ENCODE results near the gene STX2. TPM values are rescaled to one million over a fixed set of nuclear protein-coding genes. Genes with fewer than 3 reads are reported as not detected.
"Not testable (repeated sequence)": the region's sequence is repeated elsewhere in the genome, so short reads cannot be mapped to it uniquely, and the experiment has no call there.

Gene STX2
- total RNA-seq, 1 donor from 2014 or later: 36.7 TPM

- DNase-seq (ENCODE audit: extremely low read depth, low read depth, low spot score): no peak
Measured at GRCh38 chr12:130768120-130768519, 70.9 kb downstream of the STX2 start.

DNA sequence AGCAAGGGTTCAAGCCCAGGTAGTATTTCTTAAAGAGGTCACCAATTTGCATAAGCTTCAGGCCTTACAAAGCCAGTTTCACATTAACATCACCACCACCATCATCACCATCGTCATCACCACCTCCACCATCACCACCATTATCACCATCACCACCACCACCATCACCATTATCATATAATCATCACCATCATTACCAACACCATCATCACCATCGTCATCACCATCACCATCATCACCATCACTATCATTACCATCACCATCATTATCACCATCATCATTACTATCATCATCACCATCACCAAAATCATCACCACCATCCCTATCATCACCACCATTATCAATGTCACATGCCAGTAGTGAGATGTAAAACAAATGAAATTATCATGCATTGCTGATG, 72.6 kb downstream of the STX2 start:
- DNase-seq (ENCODE audit: extremely low read depth, low read depth, low spot score): no peak

GRCh38 chr12:130765186-130765659, 73.8 kb downstream of the STX2 start:
- no peak for DNase-seq (ENCODE audit: extremely low read depth, low read depth, low spot score)

GRCh38 chr12:130764475-130765185, 74.4 kb downstream of the STX2 start:
- DNase-seq (ENCODE audit: extremely low read depth, low read depth, low spot score): no peak

GRCh38 chr12:130764073-130764472, 75.0 kb downstream of the STX2 start:
- DNase-seq (ENCODE audit: extremely low read depth, low read depth, low spot score): no peak

DNA sequence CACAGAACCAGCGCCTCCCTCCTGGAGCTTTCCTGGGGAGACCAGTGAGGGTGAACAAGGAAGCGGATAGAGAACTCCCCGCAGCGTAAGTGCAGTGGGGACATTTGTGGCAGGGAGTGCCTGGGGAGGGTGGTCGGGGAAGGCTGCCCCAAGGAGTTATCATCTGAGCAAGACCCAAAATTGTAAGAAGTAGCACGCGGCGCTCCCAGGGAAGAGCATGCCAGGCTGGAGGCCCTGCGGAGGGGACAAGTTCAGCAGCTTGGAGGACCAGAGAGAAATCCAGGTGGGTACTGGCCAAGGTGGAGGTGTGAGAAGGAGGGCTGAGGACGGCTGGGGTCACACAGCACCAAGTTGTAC, 76.8 kb downstream of the STX2 start:
- DNase-seq (ENCODE audit: extremely low read depth, low read depth, low spot score): no peak

GRCh38 chr12:130761537-130762318, 77.3 kb downstream of the STX2 start:
- no peak for DNase-seq (ENCODE audit: extremely low read depth, low read depth, low spot score)

GRCh38 chr12:130754234-130754901, 84.7 kb downstream of the STX2 start:
- no peak for DNase-seq (ENCODE audit: extremely low read depth, low read depth, low spot score)

DNA sequence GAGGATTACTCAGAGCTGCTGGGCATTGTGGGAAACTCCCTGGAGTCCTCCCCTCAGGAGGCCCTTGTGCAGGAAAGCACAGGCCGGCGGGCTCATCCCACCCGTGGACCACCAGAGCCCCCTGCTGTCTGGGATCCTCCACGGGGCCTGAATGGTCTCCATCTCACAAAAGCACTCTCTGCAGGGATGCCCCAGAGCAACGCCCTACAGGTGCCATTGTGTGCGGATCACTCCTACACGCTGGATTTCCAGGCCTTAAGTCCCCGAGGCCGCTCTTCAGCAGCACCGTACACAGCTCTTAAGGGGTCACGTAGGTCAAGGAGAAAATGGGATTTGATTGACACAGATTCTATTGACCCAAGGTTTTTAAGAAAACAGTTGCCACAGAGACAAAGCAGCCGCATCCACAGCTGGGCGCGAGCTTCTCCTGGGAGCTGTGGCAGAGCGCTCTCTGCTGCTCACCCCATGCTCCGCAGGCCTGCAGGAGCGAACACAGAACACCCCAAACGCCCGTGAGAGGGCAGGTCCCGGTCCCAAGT, 86.3 kb downstream of the STX2 start:
- no peak for DNase-seq (ENCODE audit: extremely low read depth, low read depth, low spot score)

- DNase-seq (ENCODE audit: extremely low read depth, low read depth, low spot score): not testable (repeated sequence)
Measured at GRCh38 chr12:130752037-130752436, 87.0 kb downstream of the STX2 start.

DNA sequence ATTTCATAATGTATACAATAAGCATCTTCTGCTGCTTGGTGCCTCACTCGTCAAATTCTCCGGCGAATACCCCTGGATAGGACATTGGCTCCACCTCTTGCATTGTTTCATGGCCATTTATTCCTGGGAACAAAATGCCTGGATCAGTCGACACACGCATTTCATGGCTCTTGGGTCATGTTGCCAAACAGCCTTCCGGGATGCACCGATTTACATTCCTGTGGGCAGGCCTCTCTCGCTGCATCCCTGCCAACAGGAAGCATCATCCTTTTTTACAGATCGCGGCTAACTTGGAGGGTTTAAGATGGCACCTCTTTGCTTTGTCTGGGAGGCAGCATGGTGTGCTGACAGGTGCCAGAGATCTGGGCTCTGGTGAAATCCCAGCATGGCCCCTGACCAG, 90.3 kb downstream of the STX2 start:
- no peak for DNase-seq (ENCODE audit: extremely low read depth, low read depth, low spot score)

DNA sequence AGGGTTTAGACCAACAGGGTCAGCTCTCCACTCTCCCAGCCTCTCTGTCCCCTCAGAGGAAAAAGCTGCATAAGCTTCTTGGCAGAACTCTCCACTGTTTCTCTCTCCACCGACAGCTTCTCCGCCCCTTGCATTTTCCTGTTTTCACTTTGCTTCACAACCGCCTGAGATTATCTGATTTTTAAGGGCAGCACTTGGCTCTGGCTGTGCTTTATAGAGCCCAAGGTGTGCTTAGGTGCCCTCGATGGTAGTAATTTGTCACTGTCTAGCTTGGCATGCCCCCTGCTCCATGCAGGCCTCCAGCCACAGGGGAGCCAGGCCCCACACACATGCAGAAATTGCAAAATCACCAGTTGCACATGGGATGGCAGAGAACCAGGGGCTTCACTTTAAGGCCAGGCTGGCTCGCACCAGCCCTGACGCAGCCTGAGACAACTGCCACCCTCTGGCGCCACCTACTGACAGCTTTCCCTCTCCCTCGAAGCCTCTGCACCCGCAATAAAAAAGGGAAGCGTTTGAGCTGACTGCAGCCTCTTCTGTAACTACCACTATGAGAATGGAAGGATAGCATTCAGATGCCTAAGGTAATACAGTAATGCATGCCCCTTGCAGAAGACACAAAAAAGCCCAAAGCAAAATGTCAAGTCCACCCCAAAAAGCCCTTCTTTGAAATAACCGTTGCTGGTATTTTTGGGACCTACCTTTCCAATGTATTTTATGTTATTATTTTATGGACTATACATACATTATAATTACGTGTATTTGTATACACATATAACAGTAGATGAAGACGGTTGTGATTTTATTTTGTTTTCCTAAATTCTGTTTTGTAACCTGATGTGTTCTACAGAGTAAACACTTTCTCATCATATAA, 90.9 kb downstream of the STX2 start:
- DNase-seq (ENCODE audit: extremely low read depth, low read depth, low spot score): no peak

DNA sequence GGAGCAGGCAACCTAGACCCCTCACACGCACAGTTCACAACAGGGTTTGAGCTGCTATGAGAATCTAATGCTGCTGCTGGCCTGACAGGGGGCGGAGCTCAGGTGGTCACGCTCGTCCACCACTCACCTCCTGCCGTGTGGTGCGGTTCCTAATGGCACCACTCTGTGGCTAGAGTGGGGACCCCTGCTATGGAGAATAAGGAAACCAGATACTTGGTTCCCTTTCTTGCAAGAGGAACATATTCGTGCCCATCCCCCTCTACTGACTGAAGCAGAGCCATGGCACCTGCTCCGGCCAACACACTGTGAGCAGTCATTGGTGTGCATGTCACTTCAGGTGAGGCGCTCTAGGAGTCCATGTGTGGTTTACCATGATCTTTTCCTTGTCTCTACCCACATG, 92.5 kb downstream of the STX2 start:
- no peak for DNase-seq (ENCODE audit: extremely low read depth, low read depth, low spot score)

GRCh38 chr12:130745921-130746320, 93.1 kb downstream of the STX2 start:
- DNase-seq (ENCODE audit: extremely low read depth, low read depth, low spot score): no peak

DNA sequence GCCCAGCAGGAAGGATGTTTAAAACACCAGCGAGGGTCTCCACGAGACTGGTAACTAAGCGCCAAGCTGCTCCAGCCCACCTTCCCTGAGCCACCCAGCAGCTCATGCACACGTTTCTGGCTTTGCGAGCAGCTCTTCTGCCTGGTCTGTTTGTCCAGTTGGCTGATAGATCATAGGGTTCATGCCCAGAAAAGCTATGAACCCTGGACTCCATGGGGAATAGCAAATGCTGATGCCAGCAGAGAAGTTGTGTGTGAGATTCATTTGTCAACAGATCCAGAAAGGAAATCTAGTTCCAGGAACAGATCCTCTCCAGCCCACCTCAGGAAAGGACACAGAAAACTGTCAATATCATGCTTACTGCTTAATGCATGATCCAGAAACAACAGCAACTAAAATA, 94.8 kb downstream of the STX2 start:
- DNase-seq (ENCODE audit: extremely low read depth, low read depth, low spot score): no peak

GRCh38 chr12:130743606-130744005, 95.4 kb downstream of the STX2 start:
- no peak for DNase-seq (ENCODE audit: extremely low read depth, low read depth, low spot score)

- no peak for DNase-seq (ENCODE audit: extremely low read depth, low read depth, low spot score)
Measured at GRCh38 chr12:130743176-130743575, 95.9 kb downstream of the STX2 start.

DNA sequence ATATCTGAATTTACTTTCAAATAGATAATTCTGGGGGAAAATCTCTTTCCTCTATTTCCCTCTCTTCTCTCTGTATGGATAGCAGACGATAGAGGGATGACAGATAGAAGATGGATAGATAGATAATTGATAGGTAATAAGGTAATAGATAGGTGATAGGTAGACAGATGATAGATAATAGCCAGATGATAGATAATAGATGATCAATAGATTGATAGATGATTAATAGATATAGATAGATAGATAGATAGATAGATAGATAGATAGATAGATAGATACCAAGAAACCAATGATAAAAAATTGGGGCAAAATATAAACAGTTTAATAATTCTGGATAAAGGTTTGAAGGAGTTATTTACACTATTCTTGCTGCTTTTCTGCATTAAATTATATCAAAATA, 96.3 kb downstream of the STX2 start:
- no peak for DNase-seq (ENCODE audit: extremely low read depth, low read depth, low spot score)

DNA sequence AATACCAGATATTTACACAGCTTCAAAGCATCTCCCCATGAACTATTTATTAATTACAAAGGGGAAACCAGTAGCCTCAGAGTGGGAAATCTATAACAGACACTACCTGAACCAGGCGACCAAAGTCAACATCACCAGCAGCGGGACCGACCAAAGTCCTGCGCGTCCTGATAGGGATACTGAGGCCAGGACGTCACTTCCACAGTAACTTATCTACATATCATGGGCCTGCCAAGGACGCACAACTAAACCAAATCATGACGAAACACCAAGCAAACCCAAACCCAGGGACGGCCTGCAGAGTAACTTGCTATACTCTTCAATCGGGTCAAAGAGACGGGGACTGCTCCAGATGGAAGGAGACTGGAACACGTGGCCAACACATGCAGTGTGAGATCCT, 96.9 kb downstream of the STX2 start:
- DNase-seq (ENCODE audit: extremely low read depth, low read depth, low spot score): no peak

Data from glomerular endothelial cell (primary cell).